ENCODE data around the gene INPP4A.

GRCh38 chr2:98608116-98608961 is 163.7 kb downstream of the INPP4A start, which contains the start of the genes COA5 and UNC50:
- TF ChIP-seq, protein P1, sequence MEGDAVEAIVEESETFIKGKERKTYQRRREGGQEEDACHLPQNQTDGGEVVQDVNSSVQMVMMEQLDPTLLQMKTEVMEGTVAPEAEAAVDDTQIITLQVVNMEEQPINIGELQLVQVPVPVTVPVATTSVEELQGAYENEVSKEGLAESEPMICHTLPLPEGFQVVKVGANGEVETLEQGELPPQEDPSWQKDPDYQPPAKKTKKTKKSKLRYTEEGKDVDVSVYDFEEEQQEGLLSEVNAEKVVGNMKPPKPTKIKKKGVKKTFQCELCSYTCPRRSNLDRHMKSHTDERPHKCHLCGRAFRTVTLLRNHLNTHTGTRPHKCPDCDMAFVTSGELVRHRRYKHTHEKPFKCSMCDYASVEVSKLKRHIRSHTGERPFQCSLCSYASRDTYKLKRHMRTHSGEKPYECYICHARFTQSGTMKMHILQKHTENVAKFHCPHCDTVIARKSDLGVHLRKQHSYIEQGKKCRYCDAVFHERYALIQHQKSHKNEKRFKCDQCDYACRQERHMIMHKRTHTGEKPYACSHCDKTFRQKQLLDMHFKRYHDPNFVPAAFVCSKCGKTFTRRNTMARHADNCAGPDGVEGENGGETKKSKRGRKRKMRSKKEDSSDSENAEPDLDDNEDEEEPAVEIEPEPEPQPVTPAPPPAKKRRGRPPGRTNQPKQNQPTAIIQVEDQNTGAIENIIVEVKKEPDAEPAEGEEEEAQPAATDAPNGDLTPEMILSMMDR (IDR thresholded peaks at IDR 0.05), result peak in 5 of 6 experiments; percentile 9 to 39 (median 20)
- TF ChIP-seq POLR2AphosphoS5 (IDR thresholded peaks at IDR 0.05) (peak; percentile 99), POLR2A (IDR thresholded peaks at IDR 0.05) (peak in 3 of 4 donors; percentile 78 to 97 (median 95)), EP300 (IDR thresholded peaks at IDR 0.05) (peak in 1 of 4 donors; percentile 89)

Data from upper lobe of left lung (tissue), 4 donors.